GM12873 (cell line): ENCODE results near the gene FBRSL1.
A peak's percentile ranks its signal among the peaks of the same experiment; 100 is the strongest.

Source experiments
- TF ChIP-seq, protein P1 (sequence below): IDR thresholded peaks from 2 replicates; pipeline ENCODE4 v1.5.1; 2012; ENCODE audit warnings: low read depth, mild to moderate bottlenecking, moderate library complexity, low read length, control low read depth; ENCODE audit not compliant: insufficient read depth; ENCODE audit errors: missing control alignments

The FBRSL1 gene

DNA sequence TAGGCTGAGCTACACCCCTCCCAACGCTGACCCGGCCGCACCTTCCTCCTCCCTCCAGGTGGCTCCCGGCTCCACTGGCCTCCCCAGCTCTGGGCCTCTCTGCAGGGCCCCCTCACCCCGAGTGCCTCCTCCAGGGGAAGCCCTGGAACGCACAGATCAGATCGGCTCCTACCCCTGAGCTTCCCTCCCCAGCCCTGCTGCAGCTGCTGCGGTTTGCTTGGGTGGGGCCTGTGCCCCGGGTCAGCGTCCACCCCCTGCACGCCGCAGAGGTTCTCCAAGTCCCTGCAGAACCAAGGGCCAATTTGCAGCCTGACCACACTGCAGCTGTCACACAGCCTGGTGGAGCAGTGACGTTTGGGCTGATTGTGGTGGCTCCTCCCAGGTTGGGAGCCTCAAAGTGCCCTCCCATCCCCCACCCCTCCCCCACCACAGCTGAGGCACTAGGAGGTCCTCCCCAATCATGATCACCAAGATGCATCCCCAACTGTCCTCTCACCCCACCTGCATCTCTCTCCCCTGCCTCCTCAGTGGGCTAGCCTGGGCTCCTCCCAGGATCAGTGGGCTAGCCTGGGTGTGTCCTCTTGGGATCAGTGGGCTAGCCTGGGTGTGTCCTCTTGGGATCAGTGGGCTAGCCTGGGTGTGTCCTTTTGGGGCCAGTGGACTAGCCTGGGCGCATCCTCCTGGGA, 12.8 kb upstream of the FBRSL1 start:
- TF ChIP-seq, protein P1, sequence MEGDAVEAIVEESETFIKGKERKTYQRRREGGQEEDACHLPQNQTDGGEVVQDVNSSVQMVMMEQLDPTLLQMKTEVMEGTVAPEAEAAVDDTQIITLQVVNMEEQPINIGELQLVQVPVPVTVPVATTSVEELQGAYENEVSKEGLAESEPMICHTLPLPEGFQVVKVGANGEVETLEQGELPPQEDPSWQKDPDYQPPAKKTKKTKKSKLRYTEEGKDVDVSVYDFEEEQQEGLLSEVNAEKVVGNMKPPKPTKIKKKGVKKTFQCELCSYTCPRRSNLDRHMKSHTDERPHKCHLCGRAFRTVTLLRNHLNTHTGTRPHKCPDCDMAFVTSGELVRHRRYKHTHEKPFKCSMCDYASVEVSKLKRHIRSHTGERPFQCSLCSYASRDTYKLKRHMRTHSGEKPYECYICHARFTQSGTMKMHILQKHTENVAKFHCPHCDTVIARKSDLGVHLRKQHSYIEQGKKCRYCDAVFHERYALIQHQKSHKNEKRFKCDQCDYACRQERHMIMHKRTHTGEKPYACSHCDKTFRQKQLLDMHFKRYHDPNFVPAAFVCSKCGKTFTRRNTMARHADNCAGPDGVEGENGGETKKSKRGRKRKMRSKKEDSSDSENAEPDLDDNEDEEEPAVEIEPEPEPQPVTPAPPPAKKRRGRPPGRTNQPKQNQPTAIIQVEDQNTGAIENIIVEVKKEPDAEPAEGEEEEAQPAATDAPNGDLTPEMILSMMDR = no peak

DNA sequence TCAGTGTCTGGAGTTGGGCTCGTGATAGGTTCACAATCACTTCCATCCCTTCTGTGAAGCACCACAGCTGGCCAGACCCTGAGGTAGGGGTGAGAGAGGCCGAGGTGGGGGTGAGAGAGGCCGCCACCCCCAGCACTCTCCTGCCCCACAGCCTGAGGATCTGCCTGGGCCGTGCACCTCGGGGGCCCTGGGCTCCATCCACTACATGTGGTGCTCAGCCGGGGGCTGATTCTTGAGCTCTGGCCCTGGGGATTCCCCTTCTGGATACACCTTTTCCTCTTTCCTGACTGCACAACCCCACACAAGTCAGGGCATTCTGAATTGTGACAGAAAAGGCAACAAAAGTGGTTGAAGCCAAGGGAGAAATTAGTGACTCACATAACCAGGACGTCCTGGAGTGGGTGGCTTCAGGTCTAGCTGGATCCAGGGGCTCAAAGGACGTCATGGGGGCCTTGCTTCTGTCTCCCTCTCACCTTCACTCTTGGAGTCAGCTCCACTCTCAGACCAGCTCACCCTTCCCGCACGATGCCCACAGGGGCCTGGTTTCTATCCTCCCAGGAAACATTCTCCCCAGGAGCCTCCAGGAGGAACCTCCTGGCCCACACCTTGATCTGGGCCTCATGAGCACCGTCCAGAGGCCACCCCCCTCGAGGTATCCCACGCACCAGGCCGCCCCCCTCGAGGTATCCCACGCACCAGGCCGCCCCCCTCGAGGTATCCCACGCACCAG, 12.1 kb upstream of the FBRSL1 start:
- TF ChIP-seq, protein P1 = no peak

DNA sequence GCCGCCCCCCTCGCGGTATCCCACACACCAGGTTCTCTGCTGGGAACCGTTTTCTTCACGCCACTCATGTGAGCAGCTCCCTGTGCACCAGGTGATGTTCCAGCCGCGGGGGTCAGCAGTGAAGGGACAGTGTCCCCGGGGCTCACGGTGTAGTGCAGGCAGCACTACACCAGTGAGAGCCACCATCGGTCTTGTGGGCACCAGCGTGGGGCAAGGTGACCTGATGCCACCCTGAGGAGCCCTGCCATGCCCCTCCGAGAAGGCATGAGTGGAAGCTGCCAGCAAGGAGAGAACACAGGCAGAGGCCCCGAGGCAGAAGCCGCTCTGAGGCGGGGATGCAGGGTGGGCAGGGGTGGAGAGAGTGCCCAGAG, 11.5 kb upstream of the FBRSL1 start:
- TF ChIP-seq, protein P1 = no peak

DNA sequence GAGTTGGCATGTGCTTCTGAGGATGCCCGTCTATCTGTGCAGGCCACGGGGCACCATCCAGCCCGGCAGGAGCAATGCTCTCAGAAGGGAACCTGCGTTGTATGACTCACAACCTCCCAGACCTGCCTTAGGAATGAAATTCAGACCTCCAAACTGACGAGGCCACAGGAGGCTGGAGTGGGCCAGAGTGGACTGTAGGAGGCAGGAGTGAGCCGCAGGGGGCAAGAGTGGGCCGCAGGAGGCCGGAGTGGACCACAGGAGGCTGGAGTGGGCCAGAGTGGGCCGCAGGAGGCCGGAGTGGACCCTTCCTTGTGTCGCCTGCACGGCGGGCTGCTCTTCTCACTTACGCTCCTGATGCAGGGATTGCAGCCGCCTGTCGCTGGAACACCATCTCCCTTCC, 11.1 kb upstream of the FBRSL1 start:
- TF ChIP-seq, protein P1 = peak; percentile 29

DNA sequence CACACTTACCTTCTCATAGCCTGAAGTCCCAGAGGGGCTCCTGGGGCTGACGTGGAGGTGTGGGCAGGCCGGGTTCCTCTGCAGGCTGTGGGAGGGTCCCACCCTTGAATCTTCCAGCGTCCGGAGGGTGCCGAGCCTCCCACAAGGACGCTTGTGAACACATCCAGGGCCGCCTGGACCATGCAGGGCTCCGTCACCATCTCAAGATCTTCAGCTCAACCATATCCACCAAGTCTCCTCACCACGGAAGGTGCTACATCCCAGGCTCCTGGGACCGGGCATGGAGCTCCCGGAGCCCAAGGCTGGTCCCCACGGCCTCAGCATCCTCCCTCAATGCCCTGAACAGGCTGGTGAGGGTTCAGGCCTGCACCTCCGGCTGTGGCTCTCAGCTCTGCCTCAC, 10.7 kb upstream of the FBRSL1 start:
- TF ChIP-seq, protein P1 = no peak

DNA sequence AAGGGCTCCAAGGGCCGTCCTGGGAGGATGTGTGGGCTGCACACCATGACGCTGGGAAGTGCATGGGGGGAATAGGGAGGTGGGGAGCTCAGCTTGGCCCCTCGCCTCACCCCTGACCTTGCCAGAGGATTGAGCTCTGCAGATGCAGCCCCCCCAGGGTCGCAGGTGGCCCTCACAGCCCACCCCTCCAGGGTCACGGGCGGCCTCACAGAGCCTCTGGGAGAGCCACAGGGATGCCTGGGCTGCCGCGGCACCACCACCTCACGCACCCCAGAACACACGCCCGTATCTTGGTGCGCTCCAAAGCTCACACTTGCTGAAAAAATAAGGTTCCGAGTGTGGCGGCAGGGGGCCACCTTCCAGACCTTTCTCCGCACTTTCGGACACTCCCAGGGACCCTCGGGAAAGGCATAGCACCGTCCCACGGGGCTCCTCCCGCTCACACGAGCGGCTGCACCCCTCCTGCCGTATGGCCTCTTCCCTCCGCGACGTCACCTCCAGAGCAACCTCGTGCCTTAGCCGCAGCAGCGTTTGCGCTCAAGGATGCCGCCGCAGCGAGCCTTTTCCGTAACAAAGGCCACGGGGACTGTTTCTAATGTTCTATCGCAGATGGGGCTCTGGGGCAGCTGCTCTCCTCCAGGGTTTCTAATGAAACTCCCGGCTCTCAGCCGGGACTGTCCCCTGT, 9.9 kb upstream of the FBRSL1 start:
- TF ChIP-seq, protein P1 = no peak

DNA sequence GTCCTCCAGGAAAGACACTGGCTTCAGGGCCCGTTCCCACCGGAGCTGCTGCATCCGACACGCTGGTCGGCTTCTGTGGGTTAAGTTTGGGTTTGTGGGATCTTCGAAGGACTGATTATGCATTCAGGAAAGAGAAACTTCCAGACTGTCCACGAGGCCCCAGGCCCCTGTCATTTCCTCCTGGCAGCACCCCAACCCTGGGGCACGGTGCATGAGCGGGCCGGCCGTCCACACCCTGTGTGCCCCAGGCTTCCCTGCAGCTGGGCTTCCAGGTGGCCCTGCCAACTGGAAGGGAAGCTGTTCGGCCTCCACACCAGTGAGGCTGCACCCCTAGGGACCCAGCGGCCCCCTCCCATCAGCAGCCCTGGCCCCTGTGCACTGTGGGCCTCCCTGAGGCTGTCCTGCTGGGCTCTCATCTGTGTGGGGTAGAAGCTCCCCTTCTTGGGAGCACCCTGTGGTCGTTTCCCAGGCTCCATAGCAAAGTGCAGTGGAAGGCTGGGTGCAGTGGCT, 9.3 kb upstream of the FBRSL1 start:
- TF ChIP-seq, protein P1 = no peak
